ENCODE data around the gene RBM47.

Gene RBM47

DNA sequence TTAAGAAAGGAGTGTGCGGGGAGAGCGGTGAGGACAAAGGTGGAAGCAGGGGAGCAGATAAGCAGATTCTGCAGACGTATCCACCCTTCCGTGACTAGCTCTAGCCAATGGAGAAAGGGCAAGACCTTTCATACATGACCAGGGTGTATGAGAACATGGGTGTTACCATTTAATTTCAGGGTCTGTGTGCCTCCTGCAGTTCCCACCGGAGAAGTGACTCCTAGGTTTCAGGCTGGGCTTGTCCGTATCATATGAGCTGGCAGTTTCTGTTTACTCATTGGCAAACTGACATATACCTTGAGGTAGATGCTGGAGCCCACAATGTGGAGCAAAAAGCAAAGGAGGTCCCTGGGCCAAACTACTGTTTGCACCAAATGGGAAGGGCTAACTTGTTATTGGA, 6.8 kb downstream of the RBM47 start:
- no peak for DNase-seq

DNA sequence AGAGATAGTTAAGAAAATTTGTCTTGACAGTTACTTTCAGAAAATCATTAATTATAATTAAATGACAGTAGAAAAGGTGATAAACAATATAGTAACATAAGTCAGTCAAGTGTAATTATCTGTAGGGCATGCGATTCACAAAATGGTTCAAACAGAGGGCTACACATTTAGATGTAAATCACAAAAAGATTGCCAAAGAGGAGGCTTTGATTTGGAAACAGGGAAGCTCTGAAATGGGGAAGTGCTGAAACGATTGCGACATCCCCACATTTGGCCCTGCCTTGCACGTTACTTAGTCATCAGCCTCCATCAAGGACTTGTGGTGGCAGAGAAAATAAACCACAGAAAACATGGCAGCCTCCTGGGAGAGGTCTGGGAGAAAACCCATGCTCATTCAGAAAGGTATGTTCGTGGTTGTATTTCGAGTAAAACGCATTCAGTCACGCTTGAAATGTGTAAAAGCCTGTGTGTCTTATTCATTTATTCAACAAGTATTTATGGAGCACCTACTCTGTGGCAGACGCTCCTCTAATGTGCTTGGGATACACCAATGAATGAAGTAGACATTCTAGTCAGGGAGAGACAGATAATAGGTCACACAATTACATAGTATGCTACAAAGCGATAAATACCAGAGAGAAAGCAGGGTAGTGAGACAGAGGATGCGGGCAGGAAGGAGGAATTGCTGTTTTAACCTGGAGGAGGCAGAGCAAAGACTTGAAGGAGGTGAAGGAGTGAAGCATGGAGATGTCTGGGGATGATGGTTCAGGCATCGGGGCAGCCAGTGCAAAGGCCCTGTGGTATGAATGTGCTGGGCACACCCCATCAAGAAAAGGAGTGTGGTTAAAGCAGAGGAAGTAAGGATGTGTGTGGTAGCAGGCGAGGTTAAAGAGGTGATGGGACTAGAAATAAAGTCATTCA, 7.8 kb downstream of the RBM47 start:
- peak; percentile 33 to 80 for DNase-seq

DNA sequence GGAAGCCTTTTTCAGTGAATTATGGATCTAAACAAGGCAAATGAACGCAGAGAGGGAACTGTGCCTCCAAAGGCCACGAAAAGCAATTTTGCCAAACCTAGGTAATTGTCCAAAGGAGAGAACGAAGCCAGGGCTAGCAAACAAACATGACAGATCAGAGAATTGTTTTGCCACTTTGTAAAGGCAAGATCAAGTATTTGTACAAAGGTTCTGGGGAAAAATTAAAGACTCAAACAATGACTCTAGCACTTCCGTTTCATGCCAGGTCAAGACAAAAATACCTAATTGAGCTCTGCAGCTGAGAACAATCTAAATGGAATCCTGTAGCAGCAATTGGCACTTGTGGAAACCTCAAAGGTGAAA, 8.5 kb downstream of the RBM47 start:
- DNase-seq, result no peak

DNA sequence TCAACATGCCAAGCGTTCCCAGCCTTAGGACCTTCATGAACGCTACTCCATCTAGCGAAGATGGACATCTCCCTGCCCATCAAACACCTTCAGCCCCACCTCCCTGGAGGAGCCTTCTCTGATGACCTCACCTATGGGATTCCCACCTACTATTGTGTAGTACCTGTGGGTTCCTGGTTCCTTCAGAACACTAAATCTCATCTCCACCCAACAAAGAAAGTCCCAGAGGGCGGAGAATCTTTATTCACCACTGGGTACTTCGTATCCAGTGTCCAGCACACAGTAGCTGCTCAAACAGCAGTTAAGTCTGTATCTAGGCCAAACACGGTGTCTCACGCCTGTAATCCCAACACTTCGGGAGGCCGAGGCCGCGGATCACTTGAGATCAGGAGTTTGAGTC, 10.1 kb downstream of the RBM47 start:
- no peak for DNase-seq

DNA sequence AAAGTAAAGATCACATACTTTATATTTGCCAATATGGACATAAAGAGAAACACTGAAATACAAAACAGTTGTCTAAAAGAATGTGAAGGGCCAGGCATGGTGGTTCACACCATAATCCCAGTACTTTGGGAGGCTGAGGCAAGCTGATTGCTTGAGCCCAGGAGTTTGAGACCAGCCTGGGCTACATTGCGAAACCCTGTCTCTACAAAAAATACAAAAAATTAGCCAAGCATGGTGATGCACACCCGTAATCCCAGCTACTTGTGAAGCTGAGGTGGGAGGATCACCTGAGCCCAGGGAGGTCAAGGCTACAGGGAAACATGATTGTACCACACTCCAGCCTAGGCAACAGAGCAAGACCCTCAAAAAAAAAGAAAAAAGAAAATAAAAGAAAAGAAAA, 11.8 kb downstream of the RBM47 start:
- no peak for DNase-seq

DNA sequence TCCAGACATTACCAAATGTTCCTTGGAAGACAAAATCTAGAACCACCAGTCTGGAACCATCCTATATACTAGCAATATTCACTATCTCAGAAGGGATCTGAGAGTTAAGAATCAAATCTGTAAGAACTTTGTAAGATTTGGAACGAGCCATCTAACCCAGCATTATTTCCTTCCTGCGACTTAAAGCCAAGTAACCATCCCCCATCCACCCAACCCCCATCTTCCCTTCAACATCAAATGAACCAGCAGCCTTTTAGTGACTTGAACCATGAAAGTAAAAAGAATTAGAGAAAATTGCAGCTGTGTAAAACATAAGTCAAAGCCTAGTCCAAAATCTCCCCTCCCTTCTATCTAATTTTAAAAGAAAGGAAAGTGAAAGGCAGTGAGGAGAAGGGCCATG, 15.6 kb downstream of the RBM47 start:
- no peak for DNase-seq

DNA sequence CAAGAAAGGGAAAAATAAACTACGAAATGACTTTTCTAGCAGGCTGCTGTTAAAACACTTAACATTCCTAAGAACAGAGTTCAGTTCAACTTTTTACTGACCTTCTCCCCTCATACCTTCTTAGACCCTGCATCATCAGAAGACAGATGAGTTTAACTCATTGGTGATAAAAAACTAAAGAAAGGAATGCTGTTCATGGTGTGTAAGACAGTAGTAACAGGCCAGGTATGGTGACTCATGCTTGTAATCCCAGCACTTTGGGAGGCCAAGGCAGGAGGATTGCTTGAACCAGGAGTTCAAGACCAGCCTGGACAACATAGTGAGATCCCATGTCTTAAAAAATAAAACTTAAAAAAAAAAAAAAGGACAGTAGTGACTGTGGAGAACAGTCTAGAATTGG, 16.2 kb downstream of the RBM47 start:
- no peak for DNase-seq

DNA sequence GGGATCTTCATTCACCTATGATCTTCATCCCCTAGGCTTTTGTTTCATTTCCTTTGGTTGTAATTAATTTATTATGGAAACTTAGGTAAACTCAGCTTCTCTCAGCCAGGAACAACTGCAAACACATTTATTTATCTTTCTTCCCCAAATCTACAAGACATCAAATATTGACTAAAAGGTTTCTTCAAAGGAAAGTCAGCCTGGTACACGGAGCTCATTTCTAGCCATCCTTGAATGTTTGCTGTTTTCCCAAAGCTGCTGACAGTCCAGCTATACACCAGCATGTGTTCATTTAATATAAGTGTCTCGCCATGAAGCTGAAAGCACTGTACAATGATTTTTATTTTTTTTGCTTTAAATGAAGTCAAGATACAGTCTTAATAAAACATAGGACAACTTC, 16.8 kb downstream of the RBM47 start:
- no peak for DNase-seq

DNA sequence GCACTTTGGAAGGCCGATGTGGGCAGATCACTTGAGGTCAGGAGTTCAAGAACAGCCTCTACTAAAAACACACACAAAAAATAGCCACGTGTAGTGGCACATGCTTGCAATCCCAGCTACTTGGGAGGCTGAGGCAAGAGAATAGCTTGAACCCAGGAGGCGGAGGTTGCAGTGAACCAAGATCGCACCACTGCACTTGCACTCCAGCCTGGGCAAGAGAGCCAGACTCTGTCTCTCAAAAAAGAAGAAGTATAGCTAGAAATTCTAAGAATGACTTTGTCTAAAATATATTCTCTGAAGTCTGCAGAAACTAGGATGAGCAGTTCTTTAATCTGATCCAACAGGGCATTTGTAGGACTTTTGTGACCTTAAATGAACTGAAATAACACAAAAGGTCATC, 17.4 kb downstream of the RBM47 start:
- no peak for DNase-seq

DNA sequence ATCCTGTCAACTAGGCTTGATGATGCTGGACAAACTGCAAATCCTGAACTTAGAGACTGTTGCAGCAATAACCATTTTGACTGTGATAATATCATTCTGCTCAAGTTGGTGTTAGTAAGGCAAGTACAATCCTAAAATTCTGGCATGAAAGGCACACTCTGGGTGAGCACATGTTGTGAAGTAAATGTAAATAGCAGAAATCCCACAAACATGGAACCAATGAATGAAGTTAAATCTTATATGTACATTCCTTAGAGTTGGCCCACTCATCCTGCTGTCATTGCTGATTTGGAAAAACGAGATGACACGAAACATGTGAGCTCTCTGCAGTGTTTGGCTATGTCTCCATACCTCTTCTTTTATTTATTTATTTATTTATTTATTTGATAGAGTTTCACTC, 21.0 kb downstream of the RBM47 start:
- no peak for DNase-seq

DNA sequence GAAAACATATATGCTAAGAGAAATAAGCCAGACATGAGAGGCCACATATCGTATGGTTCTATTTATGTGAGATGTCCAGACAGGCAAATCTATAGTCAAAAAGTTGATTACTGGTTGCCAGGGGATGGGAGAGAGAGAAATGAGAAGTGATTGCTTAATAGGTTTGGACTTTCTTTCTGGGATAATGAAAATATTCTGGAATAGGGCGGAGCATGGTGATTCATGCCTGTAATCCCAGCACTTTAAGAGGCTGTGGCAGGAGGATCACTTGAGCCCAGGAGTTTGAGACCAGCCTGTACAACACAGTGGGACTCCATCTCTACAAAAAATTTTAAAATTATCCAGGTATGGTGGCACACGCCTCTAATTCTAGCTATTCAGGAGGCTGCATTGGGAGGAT, 22.4 kb downstream of the RBM47 start:
- no peak for DNase-seq

DNA sequence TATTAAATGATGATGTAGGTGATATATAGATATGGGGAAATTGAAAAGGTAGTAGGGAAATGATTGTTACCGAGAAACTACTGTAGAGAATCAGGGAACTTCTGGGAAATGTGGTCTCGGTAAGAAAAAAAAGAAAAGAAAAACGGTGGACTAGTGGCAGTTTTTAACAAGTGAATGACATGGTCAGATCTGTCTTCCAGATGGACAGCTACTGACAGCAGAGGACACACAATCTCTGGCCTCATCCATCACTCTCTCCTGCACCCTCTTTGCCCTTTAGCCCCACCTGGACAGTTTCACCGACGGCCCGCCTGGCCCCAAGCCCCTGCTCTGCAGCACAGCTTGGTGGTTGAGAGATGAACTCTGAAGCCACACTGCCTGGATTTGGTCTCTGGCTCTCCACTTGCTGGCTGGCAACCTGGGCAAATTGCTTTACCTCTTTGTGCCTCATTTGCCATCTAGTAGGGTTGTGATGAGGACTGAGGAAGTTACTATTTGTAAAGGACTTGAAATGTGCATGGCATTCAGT, 23.4 kb downstream of the RBM47 start:
- DNase-seq, result no peak

DNA sequence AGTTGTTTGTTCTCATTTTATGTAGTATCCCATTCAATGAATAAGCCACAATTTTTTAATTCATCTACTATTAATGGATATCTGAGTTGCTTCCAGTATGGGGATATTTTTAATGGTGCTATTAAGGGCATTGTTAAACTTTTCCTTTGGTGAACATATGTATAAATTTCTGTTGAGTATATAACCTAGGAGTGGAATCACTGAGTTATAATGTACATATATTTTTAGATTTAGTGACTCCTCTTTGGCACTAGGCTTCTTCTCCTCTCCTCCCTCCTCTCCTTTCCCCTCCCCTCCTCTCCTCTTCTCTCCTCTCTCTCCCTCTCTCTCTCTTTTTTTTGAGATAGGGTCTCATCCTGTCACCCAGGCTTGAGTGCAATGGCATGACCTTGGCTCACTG, 26.4 kb downstream of the RBM47 start:
- no peak for DNase-seq

DNA sequence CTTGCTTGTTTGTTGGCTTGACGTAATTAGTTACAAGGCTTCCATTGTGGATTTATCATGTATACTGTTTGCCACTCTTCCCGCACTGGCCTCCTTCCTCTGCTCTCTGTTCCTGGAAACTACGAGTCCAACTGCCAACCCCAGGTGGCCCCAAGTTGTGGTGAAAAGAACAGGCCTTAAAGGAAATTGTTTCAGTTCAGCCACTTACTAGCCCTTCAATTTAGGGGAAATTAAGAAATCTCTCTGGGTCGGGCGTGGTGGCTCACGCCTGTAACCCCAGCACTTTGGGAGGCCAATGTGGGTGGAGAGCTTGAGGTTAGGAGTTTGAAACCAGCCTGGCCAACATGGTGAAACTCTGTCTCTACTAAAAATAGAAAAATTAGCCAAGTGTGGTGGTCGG, 28.0 kb downstream of the RBM47 start:
- peak in 1 of 2 donors; percentile 32 for DNase-seq

DNA sequence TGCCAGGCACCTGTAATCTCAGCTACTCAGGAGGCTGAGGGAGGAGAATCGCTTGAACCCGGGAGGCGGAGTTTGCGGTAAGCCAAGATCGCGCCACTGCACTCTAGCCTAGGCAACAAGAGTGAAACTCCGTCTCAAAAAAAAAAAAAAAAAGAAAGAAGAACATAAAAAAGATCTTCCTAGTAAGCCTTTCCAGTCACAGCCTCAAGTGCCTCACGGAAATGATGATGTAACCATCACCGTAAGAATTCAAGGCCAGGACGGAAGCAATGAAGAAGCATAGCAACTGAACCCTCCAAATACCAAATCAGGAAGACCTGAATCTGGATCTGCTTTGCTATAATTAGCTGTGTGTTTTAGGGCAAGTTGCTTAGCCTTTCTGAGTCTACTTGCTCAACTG, 28.8 kb downstream of the RBM47 start:
- DNase-seq, result peak in 1 of 2 donors; percentile 60

DNA sequence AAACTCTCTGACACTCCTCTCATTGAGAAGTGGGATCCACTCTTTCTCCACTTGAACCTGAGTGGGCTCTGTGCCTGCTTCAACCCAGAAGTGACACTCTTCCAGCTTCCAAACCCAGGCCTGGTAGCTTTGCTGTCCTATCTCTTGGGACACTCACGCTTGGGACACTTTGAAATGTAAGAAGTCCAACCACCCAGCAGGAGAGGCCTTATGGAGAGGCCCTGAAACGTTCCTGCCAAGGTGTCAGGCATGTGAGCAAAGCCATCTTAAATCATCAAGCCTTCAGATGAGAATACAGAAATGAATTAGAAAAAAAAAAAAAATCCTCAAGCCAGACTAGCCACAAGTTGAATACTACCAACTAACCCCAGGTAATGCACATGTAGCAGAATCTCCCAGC, 30.2 kb downstream of the RBM47 start:
- DNase-seq, result no peak

DNA sequence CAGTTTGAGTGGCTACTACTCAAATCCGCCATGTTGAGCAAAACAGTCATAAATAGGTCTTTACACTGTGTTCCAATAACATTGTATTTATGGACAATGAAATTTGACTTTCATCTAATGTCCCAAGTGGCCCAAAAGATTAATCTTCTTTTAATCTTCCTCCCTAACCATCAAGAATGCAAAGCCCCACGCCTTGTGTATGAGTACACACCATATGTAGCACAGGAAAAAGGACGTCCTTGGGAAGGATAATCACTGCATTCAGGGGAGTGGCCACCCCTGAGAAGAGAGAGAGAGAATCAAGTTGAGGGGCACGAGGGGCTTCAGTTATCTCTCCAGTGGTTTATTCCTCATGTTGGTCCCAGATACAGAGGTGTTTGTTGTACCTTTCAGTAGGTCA, 33.1 kb downstream of the RBM47 start:
- no peak for DNase-seq

DNA sequence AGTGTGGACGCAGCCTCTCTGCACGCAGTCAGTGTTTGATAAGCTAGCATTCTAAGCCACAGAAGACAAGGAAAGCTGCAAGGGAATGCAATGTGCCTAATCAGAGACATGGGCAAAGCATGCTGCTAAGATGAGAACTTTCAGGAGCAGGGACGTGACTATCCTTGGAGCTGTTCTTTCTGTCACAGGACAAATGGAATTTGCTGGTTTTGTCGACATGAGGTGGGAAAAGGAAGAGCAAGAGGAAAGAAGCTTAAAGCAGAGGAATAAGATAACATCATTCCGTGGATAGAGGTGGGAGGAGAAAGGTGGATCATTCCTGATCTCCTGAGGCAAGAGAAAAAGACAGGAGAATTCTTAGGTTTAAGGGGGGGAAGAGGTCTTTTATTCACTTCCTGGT, 33.7 kb downstream of the RBM47 start:
- no peak for DNase-seq

DNA sequence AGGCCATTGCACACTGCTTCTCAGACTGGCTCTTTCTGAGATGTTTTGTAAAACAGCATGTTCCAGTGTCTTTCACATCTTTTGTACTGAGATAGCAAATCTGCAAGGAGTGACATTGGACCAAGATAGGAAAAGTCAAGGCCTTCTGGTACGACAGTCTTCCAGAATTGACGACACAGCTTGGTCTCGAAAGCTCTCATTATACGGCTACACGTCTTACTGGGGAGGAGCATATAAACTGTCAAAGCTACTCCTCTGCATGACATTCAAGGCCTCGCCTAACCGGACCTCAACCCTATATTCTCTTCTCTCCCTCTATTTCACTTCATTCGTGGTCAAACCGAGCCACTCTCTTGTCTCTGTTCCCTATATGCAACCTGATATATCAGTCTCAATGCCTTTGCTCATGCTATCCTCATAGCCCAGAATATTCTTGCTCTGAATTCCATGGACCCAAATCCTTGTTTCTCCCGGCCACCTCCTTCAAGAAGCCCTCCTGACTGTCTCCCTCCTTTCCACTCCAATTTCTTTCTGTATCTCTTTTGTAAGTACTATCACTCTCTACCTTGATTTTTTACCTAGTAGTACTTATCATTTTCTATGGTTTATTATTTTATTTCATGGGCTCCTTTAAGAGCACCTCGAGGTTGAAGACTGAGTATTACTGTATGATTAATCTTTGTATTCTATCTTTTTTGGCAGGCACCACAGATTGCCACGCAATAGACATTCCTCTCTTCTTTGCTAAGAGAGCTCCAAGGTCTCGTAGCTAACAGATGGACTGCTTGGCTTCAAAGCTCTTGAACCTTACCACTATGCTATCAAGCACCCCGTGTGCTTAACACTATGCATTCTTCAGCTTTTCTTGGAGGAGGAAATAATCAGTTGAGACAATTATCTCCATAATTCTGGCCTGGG, 35.1 kb downstream of the RBM47 start:
- no peak for DNase-seq

DNA sequence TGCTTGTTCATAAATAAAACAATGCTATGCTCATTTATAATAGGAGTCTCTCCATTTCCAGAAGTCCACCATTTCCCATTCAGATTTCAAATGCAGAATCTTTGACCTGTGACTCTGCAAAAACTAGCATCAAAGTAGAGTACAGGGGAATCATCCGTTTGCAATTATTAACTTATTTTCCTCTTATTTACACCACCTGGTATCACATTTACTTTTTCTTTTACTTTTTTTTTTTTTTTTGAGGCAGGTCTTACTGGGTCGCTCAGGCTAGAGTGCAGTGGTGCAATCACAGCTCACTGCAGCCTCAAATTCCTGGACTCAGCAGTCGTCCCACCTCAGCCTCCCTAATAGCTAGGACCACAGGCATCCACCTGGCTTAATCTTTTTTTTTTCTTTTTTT, 37.6 kb downstream of the RBM47 start:
- no peak for DNase-seq

DNA sequence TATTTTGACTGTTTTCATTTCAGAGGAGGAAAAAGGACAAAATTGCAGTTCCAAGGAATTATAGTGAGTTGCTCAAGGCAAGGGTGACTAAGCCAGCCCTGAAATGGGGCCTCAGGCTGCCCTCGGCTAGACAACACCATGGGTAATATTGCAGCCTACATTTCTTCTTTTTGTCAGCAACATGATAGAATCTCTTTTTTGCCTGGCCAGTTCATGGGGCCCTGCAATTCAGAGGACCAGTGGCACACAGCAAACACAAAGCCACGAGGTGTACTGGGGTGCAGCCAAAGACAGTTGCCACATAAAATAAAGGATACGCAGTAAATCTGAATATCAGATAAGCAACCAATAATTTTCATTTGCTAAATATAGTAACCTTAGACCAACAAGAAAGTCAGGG, 41.8 kb downstream of the RBM47 start:
- DNase-seq, result peak in 1 of 2 donors; percentile 37

DNA sequence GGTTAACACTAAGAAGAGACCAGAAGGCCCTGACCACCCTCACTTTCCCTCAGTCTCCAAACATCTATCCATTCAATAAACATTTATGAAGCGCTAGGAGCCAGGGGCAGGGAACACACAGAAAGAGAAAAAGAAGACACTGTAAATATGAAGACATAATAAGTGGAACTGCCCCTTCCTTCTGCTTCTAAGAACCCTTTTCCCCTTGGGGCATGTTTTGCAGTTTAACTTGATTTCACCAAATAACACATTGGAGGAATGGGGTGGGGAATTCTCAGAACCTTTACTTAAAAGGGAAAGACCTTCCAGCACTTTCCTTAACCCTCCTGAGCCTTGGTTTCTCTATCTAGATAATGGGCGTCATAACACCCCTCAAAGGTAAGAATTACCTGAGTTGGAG, 42.3 kb downstream of the RBM47 start:
- no peak for DNase-seq

DNA sequence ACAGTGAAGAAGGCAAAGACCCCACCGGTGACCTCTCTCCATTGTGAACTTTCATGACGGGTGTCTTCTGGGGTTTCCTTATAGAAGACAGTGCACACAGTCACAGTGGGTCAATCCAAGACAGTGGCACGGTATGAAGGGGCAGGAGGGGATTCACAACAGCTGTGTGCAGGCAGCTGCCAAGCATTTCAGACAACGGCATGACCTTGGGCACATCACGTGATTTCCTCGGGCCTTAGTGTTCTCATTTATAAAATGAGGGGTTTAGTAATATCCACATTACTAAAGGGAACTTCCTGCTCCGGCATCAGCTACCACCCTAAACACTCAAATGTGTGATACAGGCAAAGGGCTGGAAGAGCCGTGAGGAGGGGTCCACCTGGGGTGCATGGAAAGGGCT, 42.9 kb downstream of the RBM47 start:
- DNase-seq, result peak in 1 of 2 donors; percentile 30

DNA sequence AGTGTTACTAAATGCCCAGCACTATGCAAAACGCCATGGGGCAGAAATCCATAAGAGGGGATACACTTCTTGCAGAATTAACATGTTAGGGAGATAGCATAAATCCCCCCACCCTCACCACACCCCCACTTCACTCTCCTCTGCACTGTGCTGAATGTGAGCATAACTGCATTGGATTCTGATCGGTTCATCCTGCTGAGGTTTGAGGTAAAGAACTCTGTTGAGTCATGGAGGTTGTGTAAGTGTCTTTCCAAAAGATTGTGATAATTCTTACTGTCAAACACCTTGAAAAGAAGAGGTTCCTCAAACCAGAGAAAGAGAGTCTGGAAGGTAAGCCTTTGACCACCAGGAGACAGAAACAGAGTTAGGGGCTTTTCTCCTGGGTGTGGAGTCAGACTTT, 43.6 kb downstream of the RBM47 start:
- DNase-seq, result no peak

Data from CD4-positive, alpha-beta T cell treated with Interleukin-1 beta for 1 hour (primary cell).